HCT116 (cell line): ENCODE data around the gene ABHD2.
"Not testable (repeated sequence)": the region's sequence is repeated elsewhere in the genome, so short reads cannot be mapped to it uniquely, and the experiment has no call there.

Experiments
- ATF3 ChIP-seq: IDR thresholded peaks from 2 replicates; pipeline ENCODE4 v1.6.1; 2012
- CEBPB ChIP-seq: IDR thresholded peaks from 2 replicates; pipeline ENCODE4 v1.6.1; 2012; ENCODE audit warnings: low read depth
- CTCF ChIP-seq, 3 experiments: fragments of 200-600 bp in 1 of 3; sonication (generic) in 1 of 3; IDR thresholded peaks in 2 of 3; conservative IDR thresholded peaks in 1 of 3; 2 replicates each; pipeline ENCODE4 v1.5.1; 2012 to 2017; ENCODE audit warnings: low read depth in 2 of 3, low read length in 2 of 3, antibody characterized with exemption in 1 of 3, borderline replicate concordance in 1 of 3, control low read depth in 1 of 3, mild to moderate bottlenecking in 1 of 3, mixed read lengths in 1 of 3, mixed run types in 1 of 3, moderate library complexity in 1 of 3; ENCODE audit not compliant: insufficient read depth in 1 of 3
- EZH2 ChIP-seq: fragments of 200-600 bp; sonication (generic); IDR thresholded peaks from 2 replicates; pipeline ENCODE4 v1.6.1; 2017; ENCODE audit warnings: antibody characterized with exemption, mixed run types
- EZH2phosphoT487 ChIP-seq: fragments of 200-600 bp; IDR thresholded peaks from 2 replicates; pipeline ENCODE4 v1.6.1; 2018; ENCODE audit warnings: antibody characterized with exemption, borderline replicate concordance
- FOSL1 ChIP-seq: IDR thresholded peaks from 2 replicates; pipeline ENCODE4 v1.6.1; 2012; ENCODE audit warnings: low read depth
- POLR2A ChIP-seq: IDR thresholded peaks from 2 replicates; pipeline ENCODE4 v1.7.0; 2011; ENCODE audit warnings: borderline replicate concordance; ENCODE audit not compliant: insufficient read depth, insufficient read length; ENCODE audit errors: extremely low read depth
- POLR2AphosphoS5 ChIP-seq: IDR thresholded peaks from 2 replicates; pipeline ENCODE4 v1.6.1; 2011; ENCODE audit warnings: mild to moderate bottlenecking, low read depth, low read length, moderate library complexity
- REST ChIP-seq: IDR thresholded peaks from 2 replicates; pipeline ENCODE4 v1.6.1; 2012; ENCODE audit warnings: low read depth
- TCF7L2 ChIP-seq: IDR thresholded peaks from 2 replicates; pipeline ENCODE4 v1.7.0; 2011; ENCODE audit warnings: borderline replicate concordance, inconsistent platforms; ENCODE audit not compliant: insufficient read depth, insufficient read length; ENCODE audit errors: extremely low read depth
- YY1 ChIP-seq: IDR thresholded peaks from 2 replicates; pipeline ENCODE4 v1.6.1; 2011; ENCODE audit warnings: low read length, low read depth, moderate library complexity, mild to moderate bottlenecking; ENCODE audit not compliant: insufficient replicate concordance; ENCODE audit errors: extremely low read depth
- ZBTB33 ChIP-seq: IDR thresholded peaks from 2 replicates; pipeline ENCODE4 v1.6.1; 2011; ENCODE audit warnings: mild to moderate bottlenecking, low read length, moderate library complexity; ENCODE audit not compliant: insufficient replicate concordance; ENCODE audit errors: extremely low read depth
- ZFX ChIP-seq: fragments of 450-650 bp; IDR thresholded peaks from 2 replicates; pipeline ENCODE4 v1.6.1; 2017

- TF ChIP-seq EZH2phosphoT487; CEBPB; POLR2A; POLR2AphosphoS5; CTCF (IDR thresholded peaks at IDR 0.05 in 2 of 3, conservative IDR thresholded peaks at IDR 0.05 in 1 of 3; ENCODE audit: borderline replicate concordance in 1 of 3, insufficient read depth in 1 of 3, low read depth in 2 of 3, low read length in 2 of 3); REST; ZFX; EZH2; FOSL1; YY1; TCF7L2; ATF3; ZBTB33: not testable (repeated sequence)
Measured at GRCh38 chr15:89141159-89141558, 52.9 kb downstream of the ABHD2 start.
